ENCODE measurements around the gene PTPRA. TPM values are rescaled to one million over a fixed set of nuclear protein-coding genes. Genes with fewer than 3 reads are reported as not detected.
"Not testable (repeated sequence)": the region's sequence is repeated elsewhere in the genome, so short reads cannot be mapped to it uniquely, and the experiment has no call there.

PTPRA gene
- total RNA-seq, 1 experiment from 2014 or later = 45.2 TPM

DNA sequence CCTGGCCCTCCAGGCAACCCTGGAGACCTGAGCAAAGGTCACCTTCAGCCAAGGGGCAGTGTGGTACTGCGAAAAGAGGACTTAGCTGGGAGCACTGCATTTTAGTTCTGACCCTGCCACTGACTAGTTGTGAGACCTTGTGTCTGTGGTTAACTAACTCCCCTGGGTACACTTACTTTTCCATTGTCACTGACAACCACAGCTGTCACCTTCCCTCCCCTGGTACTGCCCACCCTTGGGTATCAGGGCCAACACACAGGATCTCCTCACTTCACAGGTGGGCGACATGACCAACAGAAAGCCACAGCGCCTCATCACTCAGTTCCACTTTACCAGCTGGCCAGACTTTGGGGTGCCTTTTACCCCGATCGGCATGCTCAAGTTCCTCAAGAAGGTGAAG, 148.5 kb downstream of the PTPRA start:
- H3K79me2 ChIP-seq (ENCODE audit: insufficient read depth, low read length) = no peaks in the 10 kb centered on the region

DNA sequence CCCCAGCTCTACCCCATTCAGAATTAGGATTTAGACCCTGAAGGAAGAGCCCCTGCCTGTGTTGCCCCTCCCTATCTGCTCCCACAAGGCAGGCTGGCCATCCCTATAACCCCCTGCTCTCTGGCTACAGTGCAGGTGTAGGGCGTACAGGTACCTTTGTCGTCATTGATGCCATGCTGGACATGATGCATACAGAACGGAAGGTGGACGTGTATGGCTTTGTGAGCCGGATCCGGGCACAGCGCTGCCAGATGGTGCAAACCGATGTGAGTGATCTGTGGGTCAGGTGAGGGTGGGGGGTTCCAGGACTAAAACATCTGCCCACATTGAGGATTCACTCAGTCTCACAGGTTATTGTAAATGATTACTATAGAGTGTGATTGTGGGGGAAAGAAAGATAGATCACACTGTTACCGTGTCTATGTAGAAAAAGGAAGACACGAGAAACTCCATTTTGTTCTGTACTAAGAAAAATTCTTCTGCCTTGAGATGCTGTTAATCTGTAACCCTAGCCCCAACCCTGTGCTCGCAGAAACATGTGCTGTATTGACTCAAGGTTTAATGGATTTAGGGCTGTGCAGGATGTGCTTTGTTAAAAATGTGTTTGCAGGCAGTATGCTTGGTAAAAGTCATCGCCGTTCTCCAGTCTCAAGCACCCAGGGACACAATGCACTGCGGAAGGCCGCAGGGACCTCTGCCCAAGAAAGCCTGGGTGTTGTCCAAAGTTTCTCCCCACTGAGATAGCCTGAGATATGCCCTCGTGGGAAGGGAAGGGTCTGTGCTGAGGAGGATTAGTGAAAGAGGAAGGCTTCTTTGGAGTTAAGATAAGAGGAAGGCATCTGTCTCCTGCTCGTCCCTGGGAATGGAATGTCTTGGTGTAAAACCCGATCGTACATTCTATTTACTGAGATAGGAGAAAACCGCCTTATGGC, 149.5 kb downstream of the PTPRA start:
- not testable (repeated sequence) for H3T11ph ChIP-seq (ENCODE audit: low read length); H2BK15ac ChIP-seq (ENCODE audit: low read depth, low read length); H2BK5ac ChIP-seq (ENCODE audit: insufficient read length, low read length); H3K23me2 ChIP-seq (ENCODE audit: insufficient read length, low read depth, low read length, poor library complexity, severe bottlenecking); H3K14ac ChIP-seq (ENCODE audit: insufficient read depth, low read length); H3K9me3 Mint-ChIP-seq; H2BK120ac ChIP-seq (ENCODE audit: low read depth, low read length, poor library complexity, severe bottlenecking); H3K4me3 Mint-ChIP-seq; H3K79me2 ChIP-seq (ENCODE audit: insufficient read depth, low read length); H4K91ac ChIP-seq (ENCODE audit: insufficient read length, low read depth, low read length); H2BK20ac ChIP-seq (ENCODE audit: low read depth, low read length, poor library complexity, severe bottlenecking); H3K9me3 ChIP-seq (ENCODE audit: control insufficient read depth, low read depth, low read length); H3K4me2 ChIP-seq (ENCODE audit: insufficient read depth, insufficient read length, low read length); H3K9ac ChIP-seq (ENCODE audit: extremely low read depth, insufficient read length, low read length); DNase-seq; H3K79me1 ChIP-seq (ENCODE audit: insufficient read depth, low read depth, low read length, poor library complexity, severe bottlenecking); H3K27me3 Mint-ChIP-seq (ENCODE audit: low read depth); H3K4ac ChIP-seq (ENCODE audit: low read depth, low read length); H3K4me1 Mint-ChIP-seq; H3K27ac ChIP-seq (ENCODE audit: insufficient read length, low read depth, low read length); H3K27me3 ChIP-seq (ENCODE audit: insufficient read depth, low read length); H2AK5ac ChIP-seq (ENCODE audit: insufficient read length, low read length); H3K56ac ChIP-seq (ENCODE audit: insufficient read length, low read depth, low read length); H3K4me1 ChIP-seq (ENCODE audit: insufficient read depth, low read length); H3K18ac ChIP-seq (ENCODE audit: insufficient read length, low read depth, low read length); H2BK12ac ChIP-seq (ENCODE audit: insufficient read length, low read depth, low read length); H3K23ac ChIP-seq (ENCODE audit: insufficient read length, low read depth, low read length); H2AFZ ChIP-seq (ENCODE audit: low read length); H3K27ac Mint-ChIP-seq; H4K20me1 ChIP-seq (ENCODE audit: control insufficient read depth, insufficient read depth, insufficient read length); H4K8ac ChIP-seq (replicated peaks; ENCODE audit: insufficient read length, low read depth, low read length); H4K5ac ChIP-seq (ENCODE audit: insufficient read length, low read depth, low read length)
- WGBS (ENCODE audit: extremely low coverage, insufficient read length, low lambda C conversion rate) = no CpG with 5 or more reads among the region's 20 CpGs
- H3K36me3 Mint-ChIP-seq (ENCODE audit: insufficient read depth in 1 of 3, low read depth in 3 of 3) = peaks cover 32 to 86% (median 78%) of the 10 kb centered on the region in 3 experiments

More for the DNA sequence above, 148.5 kb downstream of the PTPRA start:
- Histone ChIP-seq H4K5ac (ENCODE audit: insufficient read length, low read depth, low read length) (no peak overlapping the region), H2AFZ (ENCODE audit: low read length) (no peak overlapping the region), H3K9ac (ENCODE audit: extremely low read depth, insufficient read length, low read length) (no peak overlapping the region), H3K14ac (ENCODE audit: insufficient read depth, low read length) (no peak overlapping the region), H2AK5ac (ENCODE audit: insufficient read length, low read length) (no peak overlapping the region), H2BK15ac (ENCODE audit: low read depth, low read length) (no peak overlapping the region), H3K4me2 (ENCODE audit: insufficient read depth, insufficient read length, low read length) (no peak overlapping the region), H3K79me1 (ENCODE audit: insufficient read depth, low read depth, low read length, poor library complexity, severe bottlenecking) (no peaks in the 10 kb centered on the region), H3K56ac (ENCODE audit: insufficient read length, low read depth, low read length) (no peak overlapping the region), H3K27me3 (ENCODE audit: insufficient read depth, low read length) (no peaks in the 10 kb centered on the region; the same call in 1 of the 2 replicates), H3K27ac (ENCODE audit: insufficient read length, low read depth, low read length) (no peak overlapping the region), H4K91ac (ENCODE audit: insufficient read length, low read depth, low read length) (no peak overlapping the region), H4K8ac (replicated peaks; ENCODE audit: insufficient read length, low read depth, low read length) (no peak overlapping the region), H3K4ac (ENCODE audit: low read depth, low read length) (no peak overlapping the region), H2BK20ac (ENCODE audit: low read depth, low read length, poor library complexity, severe bottlenecking) (no peak overlapping the region), H4K20me1 (ENCODE audit: control insufficient read depth, insufficient read depth, insufficient read length) (no peaks in the 10 kb centered on the region), H2BK5ac (ENCODE audit: insufficient read length, low read length) (no peak overlapping the region), H3K4me1 (ENCODE audit: insufficient read depth, low read length) (no peaks in the 10 kb centered on the region), H3K18ac (ENCODE audit: insufficient read length, low read depth, low read length) (no peak overlapping the region), H2BK120ac (ENCODE audit: low read depth, low read length, poor library complexity, severe bottlenecking) (no peak overlapping the region), H3T11ph (ENCODE audit: low read length) (no peak overlapping the region), H3K23ac (ENCODE audit: insufficient read length, low read depth, low read length) (no peak overlapping the region), H2BK12ac (ENCODE audit: insufficient read length, low read depth, low read length) (no peak overlapping the region), H3K23me2 (ENCODE audit: insufficient read length, low read depth, low read length, poor library complexity, severe bottlenecking) (no peaks in the 10 kb centered on the region), H3K9me3 (ENCODE audit: control insufficient read depth, low read depth, low read length) (peaks cover 7% of the 10 kb centered on the region)
- TF ChIP-seq, protein P1, sequence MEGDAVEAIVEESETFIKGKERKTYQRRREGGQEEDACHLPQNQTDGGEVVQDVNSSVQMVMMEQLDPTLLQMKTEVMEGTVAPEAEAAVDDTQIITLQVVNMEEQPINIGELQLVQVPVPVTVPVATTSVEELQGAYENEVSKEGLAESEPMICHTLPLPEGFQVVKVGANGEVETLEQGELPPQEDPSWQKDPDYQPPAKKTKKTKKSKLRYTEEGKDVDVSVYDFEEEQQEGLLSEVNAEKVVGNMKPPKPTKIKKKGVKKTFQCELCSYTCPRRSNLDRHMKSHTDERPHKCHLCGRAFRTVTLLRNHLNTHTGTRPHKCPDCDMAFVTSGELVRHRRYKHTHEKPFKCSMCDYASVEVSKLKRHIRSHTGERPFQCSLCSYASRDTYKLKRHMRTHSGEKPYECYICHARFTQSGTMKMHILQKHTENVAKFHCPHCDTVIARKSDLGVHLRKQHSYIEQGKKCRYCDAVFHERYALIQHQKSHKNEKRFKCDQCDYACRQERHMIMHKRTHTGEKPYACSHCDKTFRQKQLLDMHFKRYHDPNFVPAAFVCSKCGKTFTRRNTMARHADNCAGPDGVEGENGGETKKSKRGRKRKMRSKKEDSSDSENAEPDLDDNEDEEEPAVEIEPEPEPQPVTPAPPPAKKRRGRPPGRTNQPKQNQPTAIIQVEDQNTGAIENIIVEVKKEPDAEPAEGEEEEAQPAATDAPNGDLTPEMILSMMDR (conservative IDR thresholded peaks at IDR 0.05) = no peak
- H3K27me3 Mint-ChIP-seq (ENCODE audit: low read depth) = no peaks in the 10 kb centered on the region
- peaks cover 35 to 86% (median 78%) of the 10 kb centered on the region in 3 experiments for H3K36me3 Mint-ChIP-seq (ENCODE audit: insufficient read depth in 1 of 3, low read depth in 3 of 3)
- H3K4me3 Mint-ChIP-seq = no peak overlapping the region
- H3K9me3 Mint-ChIP-seq = peaks cover 6 to 12% of the 10 kb centered on the region in 2 experiments
- no CpG with 5 or more reads among the region's 5 CpGs for WGBS (ENCODE audit: extremely low coverage, insufficient read length, low lambda C conversion rate)
- no peak for DNase-seq
- no peak overlapping the region for H3K27ac Mint-ChIP-seq
- no peaks in the 10 kb centered on the region for H3K4me1 Mint-ChIP-seq
